Measurements from ENCODE around the gene APOBEC3G.
"Not testable (repeated sequence)": the region's sequence is repeated elsewhere in the genome, so short reads cannot be mapped to it uniquely, and the experiment has no call there.

Gene APOBEC3G

DNA sequence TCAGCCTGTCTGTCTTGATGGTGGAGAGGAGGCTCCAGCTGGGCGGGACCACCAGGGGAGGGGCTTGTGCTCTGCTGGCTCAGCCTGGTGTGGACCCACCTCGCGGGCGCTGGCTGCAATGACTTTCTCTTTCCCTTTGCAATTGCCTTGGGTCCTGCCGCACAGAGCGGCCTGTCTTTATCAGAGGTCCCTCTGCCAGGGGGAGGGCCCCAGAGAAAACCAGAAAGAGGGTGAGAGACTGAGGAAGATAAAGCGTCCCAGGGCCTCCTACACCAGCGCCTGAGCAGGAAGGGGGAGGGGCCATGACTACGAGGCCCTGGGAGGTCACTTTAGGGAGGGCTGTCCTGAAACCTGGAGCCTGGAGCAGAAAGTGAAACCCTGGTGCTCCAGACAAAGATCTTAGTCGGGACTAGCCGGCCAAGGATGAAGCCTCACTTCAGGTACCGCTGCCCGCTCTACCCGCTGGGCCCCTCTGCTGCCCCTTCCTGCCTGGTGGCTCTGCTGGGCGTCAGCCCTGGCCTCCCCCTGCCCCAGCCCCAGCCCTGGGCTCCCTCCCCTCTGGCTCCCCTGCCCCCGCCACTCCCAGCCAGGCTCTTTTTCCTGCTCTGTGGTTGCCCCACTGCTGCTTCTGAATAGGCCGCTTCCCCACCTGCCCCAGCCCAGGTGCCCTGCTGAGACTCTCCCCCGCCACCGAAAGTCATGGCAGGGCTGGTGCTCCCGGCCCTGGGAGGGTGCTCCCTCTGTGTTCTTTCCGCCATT, 36.4 kb upstream of the APOBEC3G start, which contains the start of gene APOBEC3F:
TSS of gene APOBEC3F (plus strand) at position 327 of the 759 bp plus-strand sequence. CDS start at position 424, 97 bp downstream.
- H3K27me3 ChIP-seq (ENCODE audit: control insufficient read depth in 2 of 2, insufficient read depth in 2 of 2, low read length in 2 of 2); H3K9me3 ChIP-seq (ENCODE audit: control insufficient read depth in 2 of 2, low read length in 2 of 2); H3K36me3 ChIP-seq (ENCODE audit: control insufficient read depth in 2 of 2, insufficient read depth in 2 of 2, low read length in 2 of 2); H3K4me1 ChIP-seq (ENCODE audit: control insufficient read depth in 2 of 2, insufficient read depth in 2 of 2, low read length in 2 of 2): not testable (repeated sequence)
- peak within 1 kb of the TSS; percentile 69 to 77 for H3K4me3 ChIP-seq (ENCODE audit: low read length in 2 of 2)
- H3K27ac ChIP-seq (ENCODE audit: low read depth in 2 of 2, low read length in 2 of 2), result peak within 1 kb of the TSS; percentile 83 to 86
- peak within 1 kb of the TSS; percentile 78 to 83 for H3K9ac ChIP-seq (ENCODE audit: low read depth in 1 of 2, low read length in 2 of 2)

DNA sequence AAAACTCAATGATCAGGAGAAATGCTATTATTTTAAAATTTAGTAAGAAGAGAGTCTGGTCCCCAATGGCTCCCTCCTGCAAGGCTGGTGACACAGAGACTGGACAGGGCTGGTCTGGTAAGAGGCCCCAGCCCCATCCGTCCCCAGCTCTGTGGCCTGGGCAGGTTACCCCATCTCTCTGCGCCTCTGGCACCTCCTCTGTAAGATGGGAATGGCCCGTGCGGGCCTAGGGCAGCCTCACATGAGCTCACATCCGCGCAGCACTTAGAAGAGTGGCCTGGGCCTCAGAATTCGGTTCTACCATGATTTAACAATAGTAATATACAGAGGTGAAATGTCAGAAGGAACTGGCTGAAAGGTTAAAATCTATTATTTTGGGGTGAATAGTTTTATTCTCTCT, 35.2 kb upstream of the APOBEC3G start:
- H3K36me3 ChIP-seq (ENCODE audit: control insufficient read depth in 2 of 2, insufficient read depth in 2 of 2, low read length in 2 of 2), result peaks cover 0 to 6% of the 10 kb centered on the region in 2 donors
- peak overlapping the region in 1 of 2 donors; percentile 16 for H3K4me3 ChIP-seq (ENCODE audit: low read length in 2 of 2)
- H3K4me1 ChIP-seq (ENCODE audit: control insufficient read depth in 2 of 2, insufficient read depth in 2 of 2, low read length in 2 of 2), result peaks cover 0 to 5% of the 10 kb centered on the region in 2 donors
- no peak overlapping the region for H3K27ac ChIP-seq (ENCODE audit: low read depth in 2 of 2, low read length in 2 of 2)
- no peaks in the 10 kb centered on the region for H3K9me3 ChIP-seq (ENCODE audit: control insufficient read depth in 2 of 2, low read length in 2 of 2)
- H3K9ac ChIP-seq (ENCODE audit: low read depth in 1 of 2, low read length in 2 of 2), result no peak overlapping the region
- no peaks in the 10 kb centered on the region for H3K27me3 ChIP-seq (ENCODE audit: control insufficient read depth in 2 of 2, insufficient read depth in 2 of 2, low read length in 2 of 2)

GRCh38 chr22:39043063-39043462, 34.0 kb upstream of the APOBEC3G start:
- H3K9ac ChIP-seq (ENCODE audit: low read depth in 1 of 2, low read length in 2 of 2); H3K27ac ChIP-seq (ENCODE audit: low read depth in 2 of 2, low read length in 2 of 2); H3K36me3 ChIP-seq (ENCODE audit: control insufficient read depth in 2 of 2, insufficient read depth in 2 of 2, low read length in 2 of 2): not testable (repeated sequence)

GRCh38 chr22:39045136-39045535, 31.9 kb upstream of the APOBEC3G start:
- H3K9me3 ChIP-seq (ENCODE audit: control insufficient read depth in 2 of 2, low read length in 2 of 2); H3K4me3 ChIP-seq (ENCODE audit: low read length in 2 of 2); H3K36me3 ChIP-seq (ENCODE audit: control insufficient read depth in 2 of 2, insufficient read depth in 2 of 2, low read length in 2 of 2); H3K27ac ChIP-seq (ENCODE audit: low read depth in 2 of 2, low read length in 2 of 2); H3K27me3 ChIP-seq (ENCODE audit: control insufficient read depth in 2 of 2, insufficient read depth in 2 of 2, low read length in 2 of 2); H3K9ac ChIP-seq (ENCODE audit: low read depth in 1 of 2, low read length in 2 of 2); H3K4me1 ChIP-seq (ENCODE audit: control insufficient read depth in 2 of 2, insufficient read depth in 2 of 2, low read length in 2 of 2): not testable (repeated sequence)

More at GRCh38 chr22:39043063-39043462, 34.0 kb upstream of the APOBEC3G start:
- not testable (repeated sequence) for H3K4me1 ChIP-seq (ENCODE audit: control insufficient read depth in 2 of 2, insufficient read depth in 2 of 2, low read length in 2 of 2); H3K27me3 ChIP-seq (ENCODE audit: control insufficient read depth in 2 of 2, insufficient read depth in 2 of 2, low read length in 2 of 2); H3K9me3 ChIP-seq (ENCODE audit: control insufficient read depth in 2 of 2, low read length in 2 of 2); H3K4me3 ChIP-seq (ENCODE audit: low read length in 2 of 2)

DNA sequence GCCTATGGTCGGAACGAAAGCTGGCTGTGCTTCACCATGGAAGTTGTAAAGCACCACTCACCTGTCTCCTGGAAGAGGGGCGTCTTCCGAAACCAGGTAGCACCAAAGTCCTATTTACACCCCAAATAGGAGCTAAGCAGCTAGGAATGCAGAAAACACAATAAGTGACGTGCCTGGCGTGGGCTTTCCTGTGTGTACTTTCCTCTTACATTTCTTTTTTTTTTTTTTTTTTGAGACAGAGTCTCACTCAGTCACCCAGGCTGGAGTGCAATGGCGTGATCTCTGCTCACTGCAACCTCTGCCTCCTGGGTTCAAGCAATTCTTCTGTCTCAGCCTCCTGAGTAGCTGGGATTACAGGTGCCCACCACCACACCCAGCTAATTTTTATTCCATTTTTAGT, 27.6 kb upstream of the APOBEC3G start:
- H3K4me1 ChIP-seq (ENCODE audit: control insufficient read depth in 2 of 2, insufficient read depth in 2 of 2, low read length in 2 of 2); H3K4me3 ChIP-seq (ENCODE audit: low read length in 2 of 2); H3K9ac ChIP-seq (ENCODE audit: low read depth in 1 of 2, low read length in 2 of 2); H3K9me3 ChIP-seq (ENCODE audit: control insufficient read depth in 2 of 2, low read length in 2 of 2); H3K36me3 ChIP-seq (ENCODE audit: control insufficient read depth in 2 of 2, insufficient read depth in 2 of 2, low read length in 2 of 2); H3K27ac ChIP-seq (ENCODE audit: low read depth in 2 of 2, low read length in 2 of 2); H3K27me3 ChIP-seq (ENCODE audit: control insufficient read depth in 2 of 2, insufficient read depth in 2 of 2, low read length in 2 of 2): not testable (repeated sequence)

GRCh38 chr22:39051844-39052495, 25.1 kb upstream of the APOBEC3G start:
- H3K27ac ChIP-seq (ENCODE audit: low read depth in 2 of 2, low read length in 2 of 2); H3K9ac ChIP-seq (ENCODE audit: low read depth in 1 of 2, low read length in 2 of 2); H3K4me3 ChIP-seq (ENCODE audit: low read length in 2 of 2); H3K36me3 ChIP-seq (ENCODE audit: control insufficient read depth in 2 of 2, insufficient read depth in 2 of 2, low read length in 2 of 2); H3K27me3 ChIP-seq (ENCODE audit: control insufficient read depth in 2 of 2, insufficient read depth in 2 of 2, low read length in 2 of 2); H3K4me1 ChIP-seq (ENCODE audit: control insufficient read depth in 2 of 2, insufficient read depth in 2 of 2, low read length in 2 of 2); H3K9me3 ChIP-seq (ENCODE audit: control insufficient read depth in 2 of 2, low read length in 2 of 2): not testable (repeated sequence)

- no peaks in the 10 kb centered on the region for H3K4me1 ChIP-seq (ENCODE audit: control insufficient read depth in 2 of 2, insufficient read depth in 2 of 2, low read length in 2 of 2)
- H3K4me3 ChIP-seq (ENCODE audit: low read length in 2 of 2), result no peak overlapping the region
- H3K9ac ChIP-seq (ENCODE audit: low read depth in 1 of 2, low read length in 2 of 2), result no peak overlapping the region
- no peaks in the 10 kb centered on the region for H3K36me3 ChIP-seq (ENCODE audit: control insufficient read depth in 2 of 2, insufficient read depth in 2 of 2, low read length in 2 of 2)
- no peaks in the 10 kb centered on the region for H3K27me3 ChIP-seq (ENCODE audit: control insufficient read depth in 2 of 2, insufficient read depth in 2 of 2, low read length in 2 of 2)
- no peaks in the 10 kb centered on the region for H3K9me3 ChIP-seq (ENCODE audit: control insufficient read depth in 2 of 2, low read length in 2 of 2)
- H3K27ac ChIP-seq (ENCODE audit: low read depth in 2 of 2, low read length in 2 of 2), result no peak overlapping the region
Observed at GRCh38 chr22:39055658-39056057, 21.4 kb upstream of the APOBEC3G start.

- H3K4me1 ChIP-seq (ENCODE audit: control insufficient read depth in 2 of 2, insufficient read depth in 2 of 2, low read length in 2 of 2); H3K9me3 ChIP-seq (ENCODE audit: control insufficient read depth in 2 of 2, low read length in 2 of 2); H3K27me3 ChIP-seq (ENCODE audit: control insufficient read depth in 2 of 2, insufficient read depth in 2 of 2, low read length in 2 of 2); H3K27ac ChIP-seq (ENCODE audit: low read depth in 2 of 2, low read length in 2 of 2); H3K36me3 ChIP-seq (ENCODE audit: control insufficient read depth in 2 of 2, insufficient read depth in 2 of 2, low read length in 2 of 2); H3K4me3 ChIP-seq (ENCODE audit: low read length in 2 of 2); H3K9ac ChIP-seq (ENCODE audit: low read depth in 1 of 2, low read length in 2 of 2): not testable (repeated sequence)
Observed at GRCh38 chr22:39061290-39061689, 15.8 kb upstream of the APOBEC3G start.

DNA sequence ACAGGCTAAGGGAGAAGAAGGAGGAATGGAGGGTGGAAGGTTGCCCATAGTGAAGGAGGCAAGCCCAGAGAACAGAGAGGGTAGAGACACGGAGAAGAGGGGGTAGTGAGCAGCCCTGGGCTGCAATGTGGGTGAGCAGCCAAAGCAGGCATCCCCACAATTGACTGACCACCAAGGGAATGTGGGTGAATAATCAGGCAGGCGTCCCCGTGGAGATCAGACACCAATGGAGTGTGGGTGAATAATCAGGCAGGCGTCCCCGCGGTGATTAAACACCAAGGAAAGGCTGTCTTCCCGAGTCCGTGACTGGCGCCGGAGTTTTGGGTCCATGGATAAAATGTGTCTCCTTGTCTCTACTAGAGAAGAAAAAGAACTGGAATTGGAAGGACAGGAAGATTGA, 15.1 kb upstream of the APOBEC3G start:
- H3K36me3 ChIP-seq (ENCODE audit: control insufficient read depth in 2 of 2, insufficient read depth in 2 of 2, low read length in 2 of 2); H3K9me3 ChIP-seq (ENCODE audit: control insufficient read depth in 2 of 2, low read length in 2 of 2); H3K27ac ChIP-seq (ENCODE audit: low read depth in 2 of 2, low read length in 2 of 2); H3K27me3 ChIP-seq (ENCODE audit: control insufficient read depth in 2 of 2, insufficient read depth in 2 of 2, low read length in 2 of 2); H3K4me3 ChIP-seq (ENCODE audit: low read length in 2 of 2); H3K9ac ChIP-seq (ENCODE audit: low read depth in 1 of 2, low read length in 2 of 2); H3K4me1 ChIP-seq (ENCODE audit: control insufficient read depth in 2 of 2, insufficient read depth in 2 of 2, low read length in 2 of 2): not testable (repeated sequence)

- H3K27me3 ChIP-seq (ENCODE audit: control insufficient read depth in 2 of 2, insufficient read depth in 2 of 2, low read length in 2 of 2); H3K9ac ChIP-seq (ENCODE audit: low read depth in 1 of 2, low read length in 2 of 2); H3K9me3 ChIP-seq (ENCODE audit: control insufficient read depth in 2 of 2, low read length in 2 of 2); H3K4me1 ChIP-seq (ENCODE audit: control insufficient read depth in 2 of 2, insufficient read depth in 2 of 2, low read length in 2 of 2); H3K4me3 ChIP-seq (ENCODE audit: low read length in 2 of 2); H3K36me3 ChIP-seq (ENCODE audit: control insufficient read depth in 2 of 2, insufficient read depth in 2 of 2, low read length in 2 of 2): not testable (repeated sequence)
- peak overlapping the region in 1 of 2 donors; percentile 9 for H3K27ac ChIP-seq (ENCODE audit: low read depth in 2 of 2, low read length in 2 of 2)
Observed at GRCh38 chr22:39063904-39064303, 13.2 kb upstream of the APOBEC3G start.

All from mucosa of rectum (tissue), 2 donors.